Stimulated activated CD4-positive, alpha-beta T cell treated with anti-CD3 and anti-CD28 coated beads, Interleukin-1b, Interleukin-23, amount 100 ng/mL, for 1 hour (primary cell): Measurements from ENCODE around the gene ZNF580.

Experiments
- DNase-seq, 2 donors: peaks; one replicate each; pipeline ENCODE4 v3.0.0-alpha.2; 2020; ENCODE audit warnings: low read depth in 2 of 2

Gene ZNF580

DNA sequence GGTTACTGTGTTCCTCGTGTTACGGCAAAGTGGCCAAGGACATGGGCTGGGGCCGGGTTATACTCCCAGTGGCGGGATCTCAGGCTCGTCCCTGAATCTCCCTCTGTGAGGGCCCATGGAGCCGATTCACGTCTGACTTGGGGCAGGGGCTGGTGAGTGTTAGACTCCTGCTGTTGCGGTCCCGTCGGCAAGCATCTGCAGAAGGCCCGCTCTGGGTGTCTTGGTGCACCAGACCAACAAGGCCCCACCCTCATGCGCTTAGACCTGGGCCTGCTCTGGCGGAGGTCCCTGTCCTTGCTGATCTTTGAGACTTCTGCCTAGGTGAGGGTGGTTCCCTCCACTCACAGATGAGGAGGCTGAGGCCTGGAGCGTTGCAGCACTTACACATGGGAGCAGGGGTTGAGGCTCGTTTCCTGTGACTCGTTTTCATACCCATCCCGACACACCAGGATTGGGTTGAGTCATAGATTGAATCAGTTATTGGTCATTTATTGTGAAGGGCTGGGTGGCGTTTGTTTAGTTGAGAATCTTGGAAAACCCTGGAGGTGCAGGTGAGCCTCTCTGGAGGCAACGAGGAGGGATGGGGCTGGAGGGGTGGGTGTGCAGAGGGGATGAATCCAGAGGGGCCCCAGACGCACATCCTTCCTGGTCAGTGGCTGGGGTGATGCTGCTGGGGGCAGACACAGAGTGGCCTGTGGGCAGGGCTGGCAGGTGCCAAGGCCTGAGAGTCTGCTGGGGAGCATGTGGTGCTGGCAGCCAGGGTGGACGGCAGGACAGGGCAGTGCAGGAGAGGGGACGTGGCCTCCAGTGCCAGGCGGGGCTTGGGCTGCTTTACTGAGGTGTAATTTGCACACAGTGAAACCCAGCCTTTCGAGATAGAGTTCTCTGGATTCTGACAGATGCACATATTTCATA is 38.8 kb downstream of the ZNF580 start:
- no peak for DNase-seq

DNA sequence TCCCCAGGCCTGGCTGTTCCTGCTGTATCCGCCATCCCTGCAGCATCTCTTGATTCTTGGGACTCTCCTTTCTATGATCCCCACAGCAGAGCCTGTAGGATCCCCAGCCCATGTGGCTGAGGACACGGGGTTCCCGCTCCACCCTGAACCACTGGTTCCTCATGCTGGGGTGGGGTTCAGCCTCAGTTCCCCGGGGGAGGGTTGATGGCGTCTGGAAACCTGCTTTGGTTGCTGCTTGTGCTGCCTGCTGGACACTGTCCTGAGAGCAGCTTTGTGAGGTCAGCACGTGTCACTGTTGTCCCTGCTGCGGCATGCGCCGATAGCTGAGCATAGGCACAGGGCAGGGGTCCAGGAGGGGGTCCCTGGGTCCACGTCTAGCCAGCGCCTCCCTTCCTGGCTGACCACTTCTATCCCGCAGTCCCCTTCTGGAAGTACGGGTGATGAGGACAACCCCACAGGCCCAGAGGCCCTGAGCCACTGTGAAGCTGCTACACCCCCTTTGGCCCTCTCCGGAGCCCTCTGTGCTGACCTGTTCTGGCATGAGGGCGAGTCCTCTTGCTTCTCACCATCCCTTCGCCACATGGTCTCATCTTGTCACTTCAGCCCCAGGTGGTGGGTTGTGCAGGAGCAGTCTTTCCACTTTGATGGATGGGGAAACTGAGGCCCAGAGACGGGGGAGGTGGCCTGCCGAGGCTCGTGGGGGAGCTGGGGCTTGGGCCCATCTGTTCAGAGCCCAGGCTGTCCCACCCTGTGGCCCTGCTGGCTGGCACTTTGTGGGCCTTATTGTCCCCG is 39.7 kb downstream of the ZNF580 start:
- DNase-seq: no peak

DNA sequence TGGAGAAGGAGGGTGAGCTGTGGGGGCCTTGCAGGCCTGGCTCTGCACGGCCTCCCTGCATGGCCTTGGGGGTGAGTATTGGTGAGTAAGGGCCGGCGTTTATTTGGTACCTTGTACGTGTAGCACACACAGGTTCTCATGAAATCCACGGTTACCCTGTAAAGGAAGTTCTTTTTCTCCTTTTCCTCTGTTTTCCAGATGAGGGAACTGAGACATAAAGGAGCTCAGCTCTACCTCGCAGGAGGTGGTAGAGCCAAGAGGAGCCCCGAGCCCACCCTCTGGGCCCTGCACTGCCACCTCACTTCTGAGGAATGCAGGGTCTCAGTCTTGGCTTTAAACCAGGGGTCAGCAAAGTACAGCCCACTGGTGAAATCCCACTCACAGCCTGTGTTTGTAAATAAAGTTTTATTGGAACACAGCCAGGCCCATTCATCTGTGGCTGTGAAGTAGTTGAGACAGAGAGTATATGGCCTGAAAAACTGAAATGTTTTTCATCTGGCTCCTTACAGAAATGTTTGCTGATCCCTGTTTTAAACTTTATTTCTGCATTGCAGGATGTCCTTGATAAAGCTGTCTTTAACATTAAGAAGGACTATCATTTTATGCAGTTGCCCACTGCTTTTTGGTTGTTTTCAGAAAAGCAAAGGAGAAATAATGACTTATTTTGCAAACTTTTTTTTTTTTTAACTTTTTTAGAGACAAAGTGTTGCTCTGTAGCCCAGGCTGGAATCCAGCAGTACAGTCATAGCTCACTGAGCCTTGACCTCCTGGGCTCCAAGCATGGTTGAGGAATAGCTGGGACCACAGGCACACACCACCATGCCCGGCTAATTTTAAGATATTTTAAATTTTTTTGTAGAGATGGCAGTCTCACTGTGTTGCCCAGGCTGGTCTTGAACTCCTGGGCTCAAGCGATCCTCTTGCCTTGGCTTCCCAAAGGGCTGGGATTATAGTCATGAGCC is 40.6 kb downstream of the ZNF580 start:
- no peak for DNase-seq

DNA sequence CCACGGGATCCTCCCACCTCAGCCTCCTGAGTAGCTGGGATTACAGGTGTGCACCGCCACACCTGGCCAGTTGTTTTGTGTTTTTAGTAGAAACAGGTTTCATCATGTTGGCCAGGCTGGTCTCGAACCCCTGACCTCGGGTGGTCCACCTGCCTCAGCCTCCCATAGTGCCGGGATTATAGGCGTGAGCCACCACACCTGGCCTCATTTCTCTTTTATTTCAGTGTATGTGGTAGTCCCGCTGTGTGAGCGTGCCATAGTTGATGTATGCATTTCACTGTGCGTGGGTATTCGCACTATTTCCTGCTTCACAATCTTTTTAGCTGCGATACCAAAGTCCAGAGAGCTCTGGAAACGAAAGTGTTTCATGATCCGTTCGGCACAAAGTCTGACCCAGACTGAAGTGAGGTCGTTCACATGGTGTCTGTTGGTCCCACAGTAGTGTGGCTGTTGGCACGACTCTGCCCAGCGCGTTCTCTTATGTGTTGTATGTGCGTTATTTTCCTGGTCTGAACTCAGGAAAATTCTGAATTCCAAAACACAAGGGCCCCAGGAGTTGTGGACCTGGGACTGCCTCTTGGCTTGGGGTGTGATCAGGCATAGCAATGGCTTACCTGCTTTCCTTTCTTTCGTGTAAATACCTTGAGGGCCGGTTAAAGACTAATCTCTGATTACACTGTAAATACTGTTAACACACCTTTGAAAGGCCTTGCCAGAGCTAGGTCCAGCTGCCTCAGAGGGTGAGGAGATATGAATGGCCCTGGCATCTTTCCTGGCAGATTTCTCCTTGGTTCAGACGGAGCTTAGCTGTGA is 42.9 kb downstream of the ZNF580 start:
- DNase-seq: no peak

GRCh38 chr19:55684946-55685681 is 44.3 kb downstream of the ZNF580 start:
- DNase-seq: no peak

- DNase-seq: no peak
These were observed 45.0 kb downstream of the ZNF580 start for GRCh38 chr19:55685776-55686175.

GRCh38 chr19:55686311-55687050 is 45.7 kb downstream of the ZNF580 start:
- no peak for DNase-seq

DNA sequence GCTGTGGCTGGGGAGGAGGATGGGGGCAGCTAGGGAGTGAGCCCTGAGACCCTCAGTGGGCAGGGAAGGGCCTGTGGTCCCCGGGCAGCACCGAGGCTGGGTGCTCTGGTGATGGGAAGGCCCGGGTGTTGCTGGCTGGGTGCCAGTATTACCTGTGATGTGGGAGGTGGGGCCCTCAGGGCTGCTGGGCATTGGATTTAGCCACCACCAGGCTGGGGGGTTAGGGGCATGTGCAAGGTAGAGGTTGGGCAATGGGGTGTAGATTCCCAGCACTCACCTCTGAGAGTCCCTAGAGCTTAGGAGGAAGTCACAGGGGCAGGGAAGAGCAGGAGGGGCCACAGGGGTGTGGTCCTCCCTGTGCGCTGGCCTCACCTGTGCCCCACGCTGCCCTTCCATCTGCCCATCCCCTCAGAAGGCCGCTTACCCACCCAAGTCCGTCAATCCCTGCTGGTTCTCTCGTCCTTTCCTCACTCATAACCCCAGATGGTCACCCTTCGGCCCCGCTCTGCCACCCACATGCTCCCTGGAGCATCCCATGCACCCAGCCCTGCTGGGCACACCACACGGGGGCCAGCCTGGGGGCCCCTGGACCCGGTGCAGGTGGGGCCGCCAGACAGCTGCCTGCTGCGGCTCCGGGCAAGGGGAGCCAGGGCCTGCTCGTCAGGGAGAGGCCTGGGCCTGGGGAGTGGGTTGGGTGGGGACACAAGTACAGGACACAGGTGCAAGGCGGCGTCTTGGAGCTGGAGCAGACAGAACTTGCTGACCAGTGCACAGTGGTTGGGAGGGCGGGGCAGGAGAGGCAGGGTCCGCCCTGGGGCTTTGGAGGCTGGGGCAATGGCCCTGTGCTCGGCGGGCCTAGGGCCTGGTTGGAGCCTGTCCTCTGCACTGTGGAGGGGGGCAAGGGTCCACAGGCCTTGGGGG is 46.7 kb downstream of the ZNF580 start:
- no peak for DNase-seq

GRCh38 chr19:55688422-55689218 is 47.8 kb downstream of the ZNF580 start:
- no peak for DNase-seq

GRCh38 chr19:55689411-55690108 is 48.8 kb downstream of the ZNF580 start:
- DNase-seq: no peak

DNA sequence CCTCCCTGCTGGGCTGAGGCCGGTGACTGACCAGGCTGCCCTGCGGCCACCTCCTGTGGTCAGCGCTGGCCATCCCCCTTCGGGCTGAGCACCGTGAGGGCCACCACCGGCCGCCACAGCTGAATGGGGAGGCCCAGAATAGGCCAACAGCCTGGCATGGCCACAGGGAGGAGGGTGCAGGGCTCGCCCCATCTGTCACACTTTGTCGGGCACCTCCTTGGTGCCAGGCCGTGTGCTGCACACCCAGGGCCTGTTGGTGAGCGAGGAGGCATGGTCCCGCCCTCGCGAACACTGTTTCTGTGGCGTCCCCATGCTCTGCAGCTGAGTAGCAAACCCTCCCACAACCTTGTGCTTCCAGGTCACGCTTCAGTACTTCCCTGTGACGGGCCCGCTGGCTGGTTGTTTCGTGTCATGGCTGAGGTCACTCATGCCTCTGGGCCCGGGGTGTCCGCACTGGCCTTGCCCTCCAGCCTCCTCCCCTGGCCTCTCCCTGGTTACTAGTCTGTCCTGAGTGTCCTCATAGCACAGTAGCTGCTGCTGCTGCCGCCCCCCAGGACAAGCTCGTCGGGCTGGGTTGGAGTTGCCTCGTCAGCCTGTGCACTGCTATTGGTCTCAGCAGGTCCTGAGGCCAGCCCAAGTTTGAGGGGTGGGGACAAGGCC is 49.4 kb downstream of the ZNF580 start:
- DNase-seq: no peak

GRCh38 chr19:55690769-55691545 is 50.2 kb downstream of the ZNF580 start:
- no peak for DNase-seq

- no peak for DNase-seq
These were observed 51.0 kb downstream of the ZNF580 start for GRCh38 chr19:55691561-55692481.

- DNase-seq: no peak
These were observed 51.9 kb downstream of the ZNF580 start for GRCh38 chr19:55692681-55693081.
